Skin epidermis (tissue), 12 donors: ENCODE results near the gene OR2A7.
"Not testable (repeated sequence)": the region's sequence is repeated elsewhere in the genome, so short reads cannot be mapped to it uniquely, and the experiment has no call there.

Experiments
- H3K27ac ChIP-seq, 21 experiments: fragments of 200-600 bp; sonication (generic) in 11 of 21; one replicate each; pipeline ENCODE4 v1.5.0; 2020; ENCODE audit warnings: mild to moderate bottlenecking in 3 of 21, inconsistent platforms in 2 of 21, moderate library complexity in 2 of 21
- H3K4me3 ChIP-seq, 7 experiments: fragments of 200-600 bp; sonication (generic) in 2 of 7; one replicate each; pipeline ENCODE4 v1.5.0; 2020; ENCODE audit warnings: inconsistent platforms in 2 of 7, mild to moderate bottlenecking in 2 of 7, moderate library complexity in 1 of 7

Gene OR2A7

DNA sequence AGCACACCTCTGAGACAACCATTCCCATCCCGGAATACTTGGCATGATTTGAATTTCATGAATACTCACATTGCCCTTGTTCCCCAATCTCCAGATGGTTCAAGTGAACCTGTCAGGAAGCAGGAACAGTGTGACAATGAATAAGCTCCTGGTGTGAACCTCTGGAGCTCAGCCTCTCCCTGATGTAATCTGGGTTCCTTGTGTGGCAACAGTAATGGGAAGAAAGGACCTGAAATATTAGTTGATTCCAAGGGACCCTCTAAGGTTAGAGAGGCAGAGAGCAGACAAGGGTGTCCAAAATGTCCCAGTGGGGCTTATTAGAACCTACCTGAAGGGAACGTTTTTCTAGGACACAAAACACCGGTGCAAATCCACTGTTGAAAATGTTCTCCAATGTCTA lies 8.5 kb downstream of the OR2A7 start:
- Histone ChIP-seq H3K27ac (no peak overlapping the region), H3K4me3 (no peak overlapping the region)

DNA sequence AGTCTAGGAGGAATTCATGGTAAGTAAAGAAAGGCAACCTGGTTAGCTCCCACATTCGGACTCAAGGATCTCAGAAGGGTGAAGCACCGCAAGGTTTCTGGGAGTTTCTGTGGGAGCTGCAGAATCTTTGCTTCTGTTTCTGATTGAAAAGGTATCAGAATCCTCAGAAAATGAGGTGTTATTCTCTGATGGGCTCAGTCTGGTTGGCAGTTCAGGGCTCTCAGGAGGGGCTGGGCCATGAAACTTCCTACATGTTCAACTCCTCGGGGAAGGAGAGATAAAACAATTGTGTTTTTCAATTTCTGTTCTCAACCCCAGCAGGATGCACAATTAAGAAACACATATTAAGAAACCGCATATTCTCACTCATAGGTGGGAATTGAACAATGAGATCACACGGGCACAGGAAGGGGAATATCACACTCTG lies 9.1 kb downstream of the OR2A7 start:
- H3K27ac ChIP-seq = no peak overlapping the region
- H3K4me3 ChIP-seq = no peak overlapping the region

DNA sequence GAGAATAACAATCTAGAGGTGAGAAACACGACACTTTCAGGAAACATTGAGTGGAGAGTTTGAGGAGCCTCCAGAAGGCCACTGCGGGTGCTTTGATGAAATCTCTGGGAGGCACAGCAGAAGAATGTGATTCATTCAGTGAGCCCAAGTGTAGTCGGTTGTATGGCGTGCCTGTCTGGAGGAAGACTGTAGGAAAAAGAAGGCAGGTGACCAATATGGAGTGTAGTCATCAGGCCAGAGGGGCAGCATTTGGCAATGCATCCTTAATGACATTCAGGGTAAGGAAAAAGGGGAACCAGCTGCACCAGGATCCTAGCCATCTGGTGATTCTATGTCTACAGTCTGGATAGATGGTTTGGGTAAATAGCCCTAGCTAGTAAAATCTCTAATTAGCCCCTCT lies 12.3 kb downstream of the OR2A7 start:
- H3K4me3 ChIP-seq, H3K27ac ChIP-seq: not testable (repeated sequence)

DNA sequence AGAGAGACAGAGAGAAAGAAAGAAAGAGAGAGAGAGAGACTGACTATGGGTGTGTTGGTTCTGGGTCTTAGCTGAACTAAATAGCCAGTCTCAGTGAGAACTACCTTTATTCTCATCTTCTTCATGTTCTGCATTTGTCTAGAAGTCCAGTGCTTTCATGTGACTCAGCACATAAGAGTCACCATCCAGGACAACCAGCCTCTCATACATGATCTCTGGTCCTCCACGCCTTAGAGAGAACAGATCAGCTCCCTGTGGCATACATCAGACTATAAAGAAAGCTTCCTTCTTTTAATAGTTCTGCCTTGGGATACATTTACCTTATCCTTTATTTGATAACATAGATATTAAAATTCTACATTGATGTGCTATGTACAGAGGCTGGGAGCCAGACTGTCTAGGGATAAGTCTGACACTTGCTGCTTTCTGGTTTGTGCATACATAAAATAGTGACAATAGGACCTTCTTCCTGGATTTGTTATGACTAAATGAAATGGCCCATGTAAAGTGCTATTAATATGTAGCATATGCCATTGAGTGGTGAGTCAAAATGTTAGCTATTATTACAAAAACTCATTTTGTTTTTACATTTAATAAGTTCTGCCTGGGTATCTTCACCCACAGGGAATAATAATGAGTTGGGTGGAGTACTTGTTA lies 16.8 kb downstream of the OR2A7 start:
- not testable (repeated sequence) for H3K27ac ChIP-seq, H3K4me3 ChIP-seq

DNA sequence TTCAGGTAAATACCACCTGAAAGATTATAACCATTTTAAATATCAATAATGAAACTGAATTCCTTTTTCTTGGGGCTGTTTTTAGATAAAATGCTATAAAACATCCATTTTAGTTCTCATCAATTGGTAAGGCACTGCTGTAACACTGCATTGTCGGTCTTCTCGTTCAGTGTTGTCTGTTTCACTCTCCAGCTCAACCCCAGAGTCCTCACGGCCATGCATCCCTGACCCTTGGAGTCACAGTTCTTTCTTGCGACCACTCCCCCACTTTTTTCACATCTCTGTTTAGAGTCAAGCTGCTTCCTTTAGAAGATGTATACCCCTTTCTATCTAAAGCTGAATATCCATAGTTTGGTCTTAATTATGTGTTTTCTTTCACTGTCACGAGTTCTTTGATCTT lies 17.6 kb downstream of the OR2A7 start:
- not testable (repeated sequence) for H3K4me3 ChIP-seq, H3K27ac ChIP-seq

DNA sequence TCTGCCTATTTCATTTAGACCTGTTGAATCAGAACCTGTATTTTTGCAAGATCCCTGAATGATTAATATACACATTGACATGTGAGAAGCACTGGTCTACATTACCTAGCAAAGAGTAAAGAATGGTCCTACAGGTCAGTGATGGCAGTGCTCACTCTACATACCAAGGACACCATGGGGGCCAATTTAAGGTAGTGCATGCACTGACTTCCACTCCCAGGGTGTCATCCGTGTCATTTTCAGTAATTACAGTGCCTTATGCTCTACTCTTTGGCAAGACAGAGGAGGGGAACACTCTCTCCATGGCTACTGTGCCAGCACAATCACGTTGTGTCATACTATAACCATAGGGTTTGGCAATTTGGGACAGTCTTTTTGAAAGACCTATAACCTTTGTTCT lies 19.2 kb downstream of the OR2A7 start:
- not testable (repeated sequence) for H3K4me3 ChIP-seq, H3K27ac ChIP-seq

DNA sequence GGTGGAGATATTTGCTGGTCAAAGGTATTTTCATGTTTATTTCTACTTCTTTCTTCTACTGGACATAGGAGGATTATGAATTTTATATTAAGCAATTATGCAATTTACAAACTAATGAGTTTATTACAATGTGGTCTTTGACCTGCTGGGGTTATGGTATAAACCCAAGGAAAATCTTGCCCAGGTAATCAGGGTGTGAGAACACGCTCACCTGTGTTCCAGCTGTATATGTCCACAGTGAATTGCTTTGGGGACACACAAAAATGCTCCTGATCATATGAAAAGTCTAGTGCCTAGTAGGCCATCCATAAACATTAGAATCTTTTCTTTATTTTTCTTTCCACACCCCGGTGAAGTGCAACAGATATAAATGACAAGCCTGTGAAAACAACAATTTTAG lies 25.2 kb downstream of the OR2A7 start, which contains the start of gene OR2A42:
Gene OR2A42 (minus strand): TSS at position 241 of the 400 bp plus-strand sequence. CDS start 6,762 bp downstream, outside the sequence.
- not testable (repeated sequence) for H3K27ac ChIP-seq, H3K4me3 ChIP-seq

DNA sequence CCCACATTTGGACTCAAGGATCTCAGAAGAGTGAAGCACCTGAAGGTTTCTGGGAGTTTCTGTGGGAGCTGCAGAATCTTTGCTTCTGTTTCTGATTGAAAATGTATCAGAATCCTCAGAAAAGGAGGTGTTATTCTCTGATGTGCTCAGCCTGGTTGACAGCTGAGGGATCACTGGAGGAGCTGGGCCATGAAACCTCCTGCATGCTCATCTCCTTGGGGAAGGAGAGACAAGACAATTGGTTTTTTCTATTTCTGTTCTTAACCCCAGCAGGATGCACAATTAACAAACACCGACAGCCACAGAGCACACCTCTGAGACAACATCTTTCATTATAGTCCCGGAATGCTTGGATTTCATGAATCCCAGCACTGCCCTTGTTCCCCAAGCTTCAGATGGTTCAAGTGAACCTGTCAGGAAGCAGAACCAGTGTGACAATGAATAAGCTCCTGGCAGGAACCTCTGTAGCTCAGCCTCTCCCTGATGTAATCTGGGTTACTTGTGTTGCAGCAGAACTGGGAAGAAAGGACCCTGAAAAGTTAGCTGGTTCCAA lies 26.0 kb downstream of the OR2A7 start:
- not testable (repeated sequence) for H3K4me3 ChIP-seq

DNA sequence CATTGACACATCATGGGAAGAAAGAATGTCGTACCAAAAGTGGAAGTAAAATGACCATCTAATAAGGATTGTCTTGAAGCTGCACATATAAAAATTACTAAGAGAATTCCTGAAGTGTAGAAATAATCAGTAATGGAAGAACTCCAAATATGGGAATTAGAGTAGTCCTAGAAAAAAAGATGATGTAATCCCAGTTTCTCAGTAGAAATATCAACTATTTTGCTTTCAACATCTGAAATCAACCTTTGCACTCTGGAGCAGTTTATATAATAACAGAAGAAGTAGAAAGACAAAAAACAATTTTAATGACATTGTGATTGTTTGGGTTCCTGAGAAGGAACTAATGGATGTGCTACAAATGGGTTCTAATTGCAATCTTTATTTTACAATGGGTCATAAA lies 31.6 kb downstream of the OR2A7 start:
- not testable (repeated sequence) for H3K27ac ChIP-seq, H3K4me3 ChIP-seq

More for the DNA sequence above, 26.0 kb downstream of the OR2A7 start:
- not testable (repeated sequence) for H3K27ac ChIP-seq

DNA sequence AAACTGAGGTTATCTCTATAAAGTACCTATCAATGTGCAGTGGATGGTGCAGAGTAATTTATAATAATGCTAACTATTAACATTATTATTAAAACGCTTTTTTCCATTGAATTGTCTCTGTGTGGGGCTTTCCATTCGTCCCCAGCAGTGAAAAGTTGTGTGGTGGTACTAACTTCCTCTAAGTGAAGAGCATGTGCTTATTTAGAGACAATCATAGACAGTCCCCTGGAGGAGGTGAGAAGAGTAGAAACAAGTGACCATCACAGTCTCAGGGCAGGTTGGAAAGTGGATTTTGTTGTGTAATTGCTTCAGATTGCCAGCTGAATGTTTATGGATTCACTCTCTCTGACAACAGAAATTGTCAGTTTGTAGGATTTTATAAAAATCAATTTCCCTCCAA lies 33.6 kb downstream of the OR2A7 start:
- H3K4me3 ChIP-seq, H3K27ac ChIP-seq: not testable (repeated sequence)

DNA sequence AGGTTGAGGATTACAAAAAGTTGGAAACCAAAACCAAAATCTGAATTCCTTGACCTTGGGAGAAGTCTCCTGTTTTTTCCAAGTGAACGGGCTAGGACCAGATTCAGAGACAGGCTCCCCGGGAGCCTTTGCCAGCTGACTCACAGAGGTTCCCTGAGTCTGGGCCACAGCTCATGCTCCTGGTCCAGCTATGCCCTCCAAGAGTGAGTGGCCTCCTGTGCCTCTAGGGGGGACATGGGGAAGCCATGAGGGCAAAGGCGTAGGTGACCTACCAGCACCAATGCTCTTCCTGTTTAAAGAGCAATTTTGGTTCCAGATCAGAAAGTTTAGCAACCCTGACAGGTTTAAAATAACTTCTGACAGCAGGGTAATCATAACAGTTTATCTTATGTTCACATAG lies 35.8 kb downstream of the OR2A7 start:
- H3K4me3 ChIP-seq, H3K27ac ChIP-seq: not testable (repeated sequence)

DNA sequence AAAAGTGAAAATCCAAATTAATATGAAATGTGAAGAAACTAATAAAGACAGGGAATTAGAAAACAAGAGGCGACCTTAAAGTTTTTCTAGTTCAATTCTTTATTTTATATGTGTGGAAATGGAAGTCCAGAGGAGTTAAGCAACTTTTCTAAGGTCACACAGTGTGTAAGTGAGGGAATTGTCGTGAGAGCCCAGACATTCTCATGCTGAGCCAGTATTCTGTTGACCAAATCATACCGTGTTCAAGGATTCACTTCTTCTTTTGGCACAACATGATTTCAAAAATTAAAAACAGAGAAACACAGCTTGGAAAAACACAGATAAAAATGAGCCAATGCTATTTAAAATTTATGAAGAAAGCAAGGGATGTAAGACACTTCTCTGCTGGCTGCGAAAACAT lies 37.7 kb downstream of the OR2A7 start:
- not testable (repeated sequence) for H3K27ac ChIP-seq, H3K4me3 ChIP-seq

DNA sequence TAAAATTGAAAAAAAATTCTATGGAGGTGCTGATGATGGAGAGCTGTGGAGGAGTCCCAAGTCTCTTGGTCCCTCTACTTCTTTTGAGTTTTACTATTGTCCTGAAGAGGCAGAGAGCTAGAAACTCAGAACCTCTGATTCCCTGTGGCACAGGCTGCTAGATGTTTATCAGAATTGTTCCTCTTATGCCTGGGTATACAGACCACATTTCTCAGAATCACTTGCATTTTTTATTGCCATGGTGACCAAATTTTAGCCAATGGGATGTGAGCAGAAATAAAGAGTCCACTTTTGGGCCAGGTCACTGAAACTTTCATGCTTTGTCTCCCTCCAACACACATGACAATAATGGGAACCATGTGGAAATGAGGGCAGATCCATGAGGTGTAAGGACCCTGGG lies 40.9 kb downstream of the OR2A7 start:
- H3K4me3 ChIP-seq, H3K27ac ChIP-seq: not testable (repeated sequence)

DNA sequence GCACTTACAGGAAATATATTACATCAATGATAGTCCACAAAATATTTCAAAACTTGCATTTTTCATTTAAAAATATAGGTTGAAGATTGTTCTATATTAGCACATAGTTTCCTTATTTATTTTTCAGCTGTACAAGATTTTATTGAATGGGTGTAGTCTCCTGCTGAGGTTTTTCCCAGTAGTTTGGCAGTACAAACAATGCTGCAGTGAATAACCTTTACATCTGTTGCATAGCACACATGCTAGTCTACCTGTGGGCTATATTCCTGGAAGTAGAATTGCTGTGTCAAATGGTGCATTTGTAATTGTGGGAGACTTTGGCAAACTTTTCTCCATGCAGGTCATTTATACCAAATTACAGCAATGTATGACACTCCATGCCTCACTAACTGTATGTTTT lies 44.1 kb downstream of the OR2A7 start:
- H3K4me3 ChIP-seq, H3K27ac ChIP-seq: not testable (repeated sequence)

DNA sequence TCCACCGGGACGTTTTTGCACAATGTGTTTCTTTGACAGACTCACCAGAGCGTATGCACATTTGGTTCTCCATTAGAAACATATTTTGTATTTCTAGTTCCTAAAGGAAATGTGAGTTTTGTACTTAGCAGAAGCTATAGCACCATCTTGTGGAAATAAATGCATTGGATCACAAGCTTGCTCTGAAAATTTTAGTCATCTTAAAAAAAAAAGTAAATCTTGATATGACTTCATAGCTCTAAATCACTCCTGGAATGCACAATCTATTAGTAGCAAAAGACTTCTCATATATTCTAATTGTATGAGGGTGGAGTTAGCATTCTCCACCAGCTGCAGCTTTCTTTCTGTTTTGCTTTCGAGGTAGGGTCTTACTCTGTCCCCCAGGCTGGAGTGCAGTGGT lies 45.4 kb downstream of the OR2A7 start:
- not testable (repeated sequence) for H3K27ac ChIP-seq, H3K4me3 ChIP-seq

DNA sequence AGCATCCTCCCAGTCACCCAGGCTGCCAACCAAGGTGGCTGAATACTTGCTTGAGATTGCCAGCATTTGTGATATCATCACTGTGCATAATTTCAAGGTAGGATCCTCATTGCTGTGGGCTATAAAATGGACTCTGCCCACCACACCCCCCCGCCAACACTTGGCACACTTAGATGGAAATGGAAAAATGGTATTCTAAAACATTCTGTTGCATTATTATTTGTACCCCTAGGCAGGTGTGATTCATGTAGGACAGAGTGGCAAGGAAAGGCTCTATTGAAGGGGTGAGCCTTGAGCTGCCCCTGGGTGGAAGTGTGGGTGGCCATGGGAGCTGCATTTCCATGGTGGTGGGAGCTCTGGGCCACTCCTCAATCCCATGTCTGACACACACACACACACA lies 46.0 kb downstream of the OR2A7 start:
- H3K27ac ChIP-seq, H3K4me3 ChIP-seq: not testable (repeated sequence)

DNA sequence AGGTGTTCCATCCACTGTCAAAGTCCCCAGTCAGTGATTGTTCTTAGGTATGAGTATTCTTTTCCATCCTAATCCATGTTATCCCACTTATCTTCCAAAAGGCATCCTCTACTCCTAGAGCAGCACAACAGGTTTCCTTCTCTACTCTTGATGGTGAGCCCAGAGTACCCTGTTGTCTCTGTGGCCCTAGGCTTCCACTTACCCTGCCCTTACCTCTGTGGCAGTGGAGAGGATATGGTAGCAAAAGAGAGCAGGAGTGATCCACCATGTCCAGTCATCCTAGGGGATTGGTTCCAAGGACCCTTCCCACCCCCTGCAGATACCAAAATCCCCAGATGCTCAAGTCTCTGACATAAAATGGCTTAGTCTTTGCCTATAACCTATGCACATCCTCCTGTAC lies 47.4 kb downstream of the OR2A7 start:
- H3K27ac ChIP-seq, H3K4me3 ChIP-seq: not testable (repeated sequence)
